HepG2 (cell line): ENCODE data around the gene NKIRAS1. TPM values are rescaled to one million over a fixed set of nuclear protein-coding genes. Genes with fewer than 3 reads are reported as not detected.

Experiments used
- ATAC-seq: fragments of 200-7000 bp; cut with Tn5 transposase; 3 replicates; pipeline ENCODE4 v1.9.1; 2020; ENCODE audit warnings: mild to moderate bottlenecking, moderate library complexity
- BruUV-seq: library from RNA; stranded (reverse); fragments of 400-500 nt; replicated peaks from 2 replicates; lab custom pipeline; 2021; lab: Mats Ljungman, UMichigan
- CTCF ChIA-PET: fragments of 300-600 bp; formaldehyde crosslinking; extraction: SDS; loops from one replicate; lab custom pipeline; 2021; ENCODE audit warnings: low total read pairs, inconsistent platforms, low intra/inter-chr PET ratio; lab: Yijun Ruan, JAX
- POLR2A ChIA-PET: fragments of 350-600 bp; sonication (Branson Sonifier 250); formaldehyde crosslinking; loops from one replicate; lab custom pipeline; 2020; ENCODE audit warnings: antibody characterized with exemption, inconsistent platforms; lab: Yijun Ruan, JAX
- DNase-seq: peaks from one replicate; pipeline ENCODE4 v3.0.0-alpha.2; 2015; ENCODE audit warnings: low spot score
- FAIRE-seq: peaks from 3 replicates; lab custom pipeline; 2011; peaks lifted over from hg19 to GRCh38; lab: Jason Lieb, UNC
- H2AFZ ChIP-seq: one replicate; pipeline ENCODE4 v1.6.1; 2011; ENCODE audit warnings: low read length, inconsistent platforms
- H3K27ac ChIP-seq: fragments of 300-600 bp; 3 replicates; pipeline ENCODE4 v1.8.0; 2011; ENCODE audit warnings: mixed run types, mild to moderate bottlenecking, mixed read lengths, low read length, inconsistent platforms; ENCODE audit not compliant: insufficient read depth; ENCODE audit errors: extremely low read length
- H3K27me3 ChIP-seq, 2 experiments: fragments of 200-600 bp in 1 of 2; 2 replicates in 1 of 2; 3 replicates in 1 of 2; pipeline versions ENCODE4 v1.6.0 to v1.8.0; 2011; ENCODE audit warnings: low read length in 2 of 2, mild to moderate bottlenecking in 2 of 2, moderate library complexity in 2 of 2, inconsistent platforms in 1 of 2; ENCODE audit not compliant: insufficient read depth in 2 of 2, control insufficient read depth in 1 of 2
- H3K36me3 ChIP-seq, 2 experiments: fragments of 200-600 bp in 1 of 2; replicated peaks in 1 of 2; 2 replicates in 1 of 2; 3 replicates in 1 of 2; pipeline versions ENCODE4 v1.5.1 to v1.8.0; 2011; ENCODE audit warnings: low read length in 2 of 2, inconsistent platforms in 1 of 2; ENCODE audit not compliant: insufficient read depth in 2 of 2, control insufficient read depth in 1 of 2
- H3K4me1 ChIP-seq: 2 replicates; pipeline ENCODE4 v1.5.1; 2012; ENCODE audit warnings: low read length, inconsistent platforms; ENCODE audit not compliant: insufficient read depth
- H3K4me2 ChIP-seq: 2 replicates; pipeline ENCODE4 v1.6.0; 2011; ENCODE audit warnings: low read depth, low read length, inconsistent platforms
- H3K4me3 ChIP-seq, 3 experiments: fragments of 200-600 bp in 1 of 3; sonication (generic), shearing (Covaris generic) in 1 of 3; replicated peaks in 1 of 3; 2 replicates each; pipeline ENCODE4 v1.5.1; 2011 to 2016; ENCODE audit warnings: low read length in 3 of 3, inconsistent platforms in 2 of 3, low read depth in 2 of 3, mild to moderate bottlenecking in 2 of 3, control low read depth in 1 of 3, mixed read lengths in 1 of 3; ENCODE audit not compliant: insufficient read depth in 1 of 3
- H3K79me2 ChIP-seq: one replicate; pipeline ENCODE4 v1.6.1; 2011; ENCODE audit warnings: low read length, inconsistent platforms; ENCODE audit not compliant: insufficient read depth
- H3K9ac ChIP-seq: 2 replicates; pipeline ENCODE4 v1.6.0; 2011; ENCODE audit warnings: mild to moderate bottlenecking, low read depth, low read length, inconsistent platforms; ENCODE audit not compliant: insufficient read depth
- H3K9me3 ChIP-seq: 2 replicates; pipeline ENCODE4 v1.5.1; 2012; ENCODE audit warnings: mild to moderate bottlenecking, low read length
- H4K20me1 ChIP-seq: 2 replicates; pipeline ENCODE4 v1.6.0; 2011; ENCODE audit warnings: inconsistent platforms, mild to moderate bottlenecking, low read length, moderate library complexity; ENCODE audit not compliant: insufficient read depth
- AGO2 ChIP-seq: fragments of 200-400 bp; formaldehyde crosslinking; optimal IDR thresholded peaks from 2 replicates; pipeline ENCODE3; 2017; ENCODE audit warnings: mild to moderate bottlenecking, low read depth, low read length, moderate library complexity
- ZNF225 ChIP-seq: sonication (generic); formaldehyde crosslinking; IDR thresholded peaks from 2 replicates; pipeline ENCODE4 v1.4.0; 2020; ENCODE audit warnings: mild to moderate bottlenecking, missing genetic modification reagents
- ZNF362 ChIP-seq: sonication (generic); formaldehyde crosslinking; IDR thresholded peaks from 2 replicates; pipeline ENCODE4 v1.4.0; 2020; ENCODE audit warnings: missing genetic modification reagents, mild to moderate bottlenecking, borderline replicate concordance
- WGBS: methylation state at CpG from one replicate; pipeline ENCODE4 v1.1.6; 2017; ENCODE audit warnings: low lambda C conversion rate; 5-methylcytosine and 5-hydroxymethylcytosine counted together
- in situ Hi-C: cut with HindIII; loops from 2 replicates; pipeline ENCODE4 v1.10.0; 2017; ENCODE audit warnings: low pct_unique_long_range_greater_than_20kb; ENCODE audit not compliant: extremely low pct_ligation_motif_present
- intact Hi-C: fragments of 100-400 bp; cut with micrococcal nuclease; formaldehyde crosslinking; loops from one replicate; pipeline ENCODE4 v1.10.0; 2022; ENCODE audit not compliant: unreplicated experiment
- polyA plus RNA-seq, 8 experiments: library from polyadenylated mRNA; depleted of rRNA in 3 of 8; stranded (reverse) in 7 of 8; unstranded in 1 of 8; fragments of >200 nt; fragmentation: Illumina TruSeq in 4 of 8; extraction: Trizol in 4 of 8; gene quantifications; 2 replicates each; pipeline versions ENCODE4 v1.2.1 to v1.2.3, GENCODE V29; 2011 to 2016; ENCODE audit warnings: low read depth in 4 of 8, missing spikeins in 1 of 8, mixed read lengths in 1 of 8; ENCODE audit not compliant: insufficient read depth in 1 of 8
- total RNA-seq, 5 experiments: library from RNA; depleted of rRNA; stranded (reverse); fragments of >200 nt; fragmentation: Illumina TruSeq; extraction: Trizol; gene quantifications; 2 replicates each; pipeline ENCODE4 v1.2.3, GENCODE V29; 2016; ENCODE audit warnings: low read depth in 1 of 5
- TF ChIP-seq, protein P1 (sequence below): sonication (generic); formaldehyde crosslinking; IDR thresholded peaks from 2 replicates; pipeline ENCODE4 v1.5.0; 2020; ENCODE audit warnings: mild to moderate bottlenecking, missing genetic modification reagents

The NKIRAS1 gene
- total and polyA plus RNA-seq, 2 of the 13 experiments (the other 11 are each of a cell fraction or from before 2014, with no cell fraction given), result 4.3 to 8.0 TPM

DNA sequence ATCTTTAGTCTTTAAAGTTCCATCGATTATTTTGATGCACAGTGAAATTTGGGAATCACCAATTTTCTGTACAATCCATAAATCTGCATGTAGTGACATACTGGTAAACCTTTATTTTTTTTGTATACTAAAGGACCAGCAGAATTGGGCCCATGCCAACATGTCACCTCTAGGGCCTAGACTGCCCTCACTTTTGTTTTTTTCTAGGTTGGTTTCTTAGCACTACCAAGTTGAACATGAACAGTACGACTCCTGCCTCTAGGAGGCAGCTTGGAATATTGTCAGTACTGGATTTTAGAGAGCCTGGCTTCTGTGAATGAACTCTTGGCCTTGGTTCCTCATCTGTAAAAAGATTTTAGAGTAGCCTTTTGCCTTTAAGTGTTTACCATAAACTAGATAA, 32.3 kb downstream of the NKIRAS1 start (continued):
- TF ChIP-seq ZNF362 (CRISPR knock-in tag) (no peak), ZNF225 (CRISPR knock-in tag) (no peak)

- ATAC-seq (no peak; the same call in 1 of the 3 replicates), DNase-seq (no peak), FAIRE-seq (no peak)
- no peaks in the 10 kb centered on the region for H3K4me1 ChIP-seq
- intact Hi-C loops (loop anchor here (10.0 kb wide), 1 partner anchor 112 kb away; no protein-coding TSS in a partner anchor), in situ Hi-C loops (no loop called here)
- H3K36me3 ChIP-seq, result no peaks in the 10 kb centered on the region; a peak in 3 of 5 replicates
- H3K4me2 ChIP-seq, result no peak overlapping the region
- TF ChIP-seq, protein P1, sequence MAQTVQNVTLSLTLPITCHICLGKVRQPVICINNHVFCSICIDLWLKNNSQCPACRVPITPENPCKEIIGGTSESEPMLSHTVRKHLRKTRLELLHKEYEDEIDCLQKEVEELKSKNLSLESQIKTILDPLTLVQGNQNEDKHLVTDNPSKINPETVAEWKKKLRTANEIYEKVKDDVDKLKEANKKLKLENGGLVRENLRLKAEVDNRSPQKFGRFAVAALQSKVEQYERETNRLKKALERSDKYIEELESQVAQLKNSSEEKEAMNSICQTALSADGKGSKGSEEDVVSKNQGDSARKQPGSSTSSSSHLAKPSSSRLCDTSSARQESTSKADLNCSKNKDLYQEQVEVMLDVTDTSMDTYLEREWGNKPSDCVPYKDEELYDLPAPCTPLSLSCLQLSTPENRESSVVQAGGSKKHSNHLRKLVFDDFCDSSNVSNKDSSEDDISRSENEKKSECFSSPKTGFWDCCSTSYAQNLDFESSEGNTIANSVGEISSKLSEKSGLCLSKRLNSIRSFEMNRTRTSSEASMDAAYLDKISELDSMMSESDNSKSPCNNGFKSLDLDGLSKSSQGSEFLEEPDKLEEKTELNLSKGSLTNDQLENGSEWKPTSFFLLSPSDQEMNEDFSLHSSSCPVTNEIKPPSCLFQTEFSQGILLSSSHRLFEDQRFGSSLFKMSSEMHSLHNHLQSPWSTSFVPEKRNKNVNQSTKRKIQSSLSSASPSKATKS, result no peak
- peak; percentile 29 for TF ChIP-seq AGO2
- no peak overlapping the region for H3K9ac ChIP-seq
- no peaks in the 10 kb centered on the region for H3K9me3 ChIP-seq
- 98% methylated on average over 20 of the region's 28 CpGs for WGBS
- H4K20me1 ChIP-seq, result no peaks in the 10 kb centered on the region
- ChIA-PET CTCF (no interaction called here), POLR2A (interaction anchor here (1.6 kb wide), 1 partner anchor 35 kb away, joined by 5 read pairs; the partner anchor contains the start of genes NKIRAS1 and RPL15)
- H3K27me3 ChIP-seq, result no peaks in the 10 kb centered on the region
- no TSS peak for BruUV-seq
- no peak overlapping the region for H2AFZ ChIP-seq
- H3K4me3 ChIP-seq, result no peak overlapping the region
- H3K79me2 ChIP-seq, result peaks cover 5% of the 10 kb centered on the region
- no peak overlapping the region for H3K27ac ChIP-seq
These were observed 34.3 kb downstream of the NKIRAS1 start for GRCh38 chr3:23882487-23882918.
